Ovary (tissue), 3 donors: ENCODE results near the gene LRRTM4.

ENCODE experiments used
- CTCF ChIP-seq, 3 donors: fragments of 450-650 bp in 2 of 3; fragments of 200-600 bp in 1 of 3; IDR thresholded peaks; one replicate each; pipeline versions ENCODE4 v1.5.1 to v1.8.0; 2016 to 2022; ENCODE audit warnings: antibody characterized with exemption in 3 of 3, mild to moderate bottlenecking in 1 of 3
- POLR2A ChIP-seq: fragments of 450-650 bp; IDR thresholded peaks from one replicate; pipeline ENCODE4 v1.6.1; 2017; ENCODE audit warnings: antibody characterized with exemption, mild to moderate bottlenecking, moderate library complexity
- donor health status: DM: no; HTN: no; CAD: no.

- TF ChIP-seq CTCF (IDR thresholded peaks at IDR 0.05) (no peak), POLR2A (no peak)
Measured at GRCh38 chr2:77228391-77228790, 293.8 kb downstream of the LRRTM4 start.
